A673 (cell line): ENCODE data around the gene APBB2. TPM values are rescaled to one million over a fixed set of nuclear protein-coding genes. Genes with fewer than 3 reads are reported as not detected.

Source experiments
- BruUV-seq: library from RNA; stranded (reverse); fragments of 400-500 nt; replicated peaks from 2 replicates; lab custom pipeline; 2021; lab: Mats Ljungman, UMichigan
- CTCF ChIA-PET: fragments of 300-600 bp; sonication (Branson Sonifier 250); formaldehyde crosslinking; loops from one replicate; lab custom pipeline; 2022; ENCODE audit warnings: antibody characterized with exemption; lab: Charles Lee
- POLR2A ChIA-PET: fragments of 300-600 bp; sonication (Branson Sonifier 250); formaldehyde crosslinking; loops from one replicate; lab custom pipeline; 2022; ENCODE audit warnings: antibody characterized with exemption; ENCODE audit not compliant: low non-redundant PET; lab: Charles Lee
- DNase-seq: peaks from one replicate; pipeline ENCODE4 v3.0.0-alpha.2; 2015; ENCODE audit warnings: low spot score
- H3K27ac ChIP-seq: fragments of 200-600 bp; sonication (generic); 2 replicates; pipeline ENCODE4 v1.5.1; 2016; ENCODE audit warnings: mixed run types, low read depth, mild to moderate bottlenecking, mixed read lengths, antibody characterized with exemption, low read length; ENCODE audit not compliant: poor library complexity, severe bottlenecking
- H3K27me3 ChIP-seq: fragments of 200-600 bp; sonication (generic); replicated peaks from 2 replicates; pipeline ENCODE4 v1.6.1; 2017; ENCODE audit warnings: mixed run types, low read depth, mild to moderate bottlenecking, mixed read lengths, antibody characterized with exemption, low read length; ENCODE audit not compliant: insufficient read depth, poor library complexity
- H3K36me3 ChIP-seq: fragments of 200-600 bp; sonication (generic); 2 replicates; pipeline ENCODE4 v1.6.1; 2016; ENCODE audit warnings: mixed run types, mild to moderate bottlenecking, mixed read lengths, antibody characterized with exemption, low read length; ENCODE audit not compliant: insufficient read depth, poor library complexity, severe bottlenecking
- H3K4me1 ChIP-seq: fragments of 200-600 bp; sonication (generic); 2 replicates; pipeline ENCODE4 v1.6.1; 2017; ENCODE audit warnings: mixed run types, mild to moderate bottlenecking, mixed read lengths, antibody characterized with exemption, low read length; ENCODE audit not compliant: insufficient read depth, poor library complexity, severe bottlenecking
- H3K4me3 ChIP-seq: fragments of 200-600 bp; sonication (generic); 2 replicates; pipeline ENCODE4 v1.5.1; 2016; ENCODE audit warnings: low read depth, mixed run types, mild to moderate bottlenecking, mixed read lengths, low read length; ENCODE audit not compliant: poor library complexity, severe bottlenecking
- H3K9me3 ChIP-seq: fragments of 200-600 bp; sonication (generic); 2 replicates; pipeline ENCODE4 v1.6.1; 2016; ENCODE audit warnings: mixed run types, low read depth, mild to moderate bottlenecking, mixed read lengths, antibody characterized with exemption, low read length; ENCODE audit not compliant: poor library complexity, severe bottlenecking
- EZH2 ChIP-seq: fragments of 200-600 bp; sonication (generic); IDR thresholded peaks from 2 replicates; pipeline ENCODE4 v1.6.1; 2017; ENCODE audit warnings: borderline replicate concordance, low read depth, mild to moderate bottlenecking, mixed read lengths, antibody characterized with exemption, low read length; ENCODE audit not compliant: poor library complexity, severe bottlenecking
- intact Hi-C: fragments of 100-400 bp; cut with micrococcal nuclease; formaldehyde crosslinking; loops from one replicate; pipeline ENCODE4 v1.10.0; 2022; ENCODE audit not compliant: unreplicated experiment
- total RNA-seq: library from RNA; stranded (reverse); gene quantifications from 2 replicates; pipeline ENCODE4 v1.2.3, GENCODE V29; 2021
- TF ChIP-seq, protein P1 (sequence below): fragments of 300-800, 200-600 bp; sonication (generic); conservative IDR thresholded peaks from 2 replicates; pipeline ENCODE4 v1.5.1; 2017; ENCODE audit warnings: low read depth, mild to moderate bottlenecking, antibody characterized with exemption, low read length, moderate library complexity, mixed read lengths

APBB2 gene
- total RNA-seq, 1 experiment from 2014 or later: 10.3 TPM

DNA sequence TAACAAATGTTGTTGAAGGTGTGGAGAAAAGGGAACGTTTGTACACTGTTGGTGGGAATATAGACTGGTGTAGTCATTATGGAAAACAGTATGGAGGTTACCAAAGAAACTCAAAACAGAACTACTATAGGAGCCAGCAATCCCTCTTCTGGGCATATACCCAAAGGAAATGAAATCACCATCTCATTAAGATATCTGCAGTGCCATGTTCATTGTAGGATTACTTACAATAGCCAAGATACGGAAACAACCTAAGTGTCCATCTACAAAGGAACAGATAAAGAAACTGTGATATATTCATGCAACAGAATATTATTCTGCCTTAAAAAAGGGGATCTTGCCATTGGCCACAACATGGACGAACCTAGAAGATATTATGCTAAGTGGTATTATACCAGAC, 22.2 kb downstream of the APBB2 start:
- POLR2A ChIA-PET: no interaction called here
- intact Hi-C loops: no loop called here
- CTCF ChIA-PET: no interaction called here
- Histone ChIP-seq H3K4me1 (no peaks in the 10 kb centered on the region), H3K27me3 (no peaks in the 10 kb centered on the region), H3K9me3 (no peaks in the 10 kb centered on the region), H3K27ac (no peak overlapping the region), H3K4me3 (no peak overlapping the region), H3K36me3 (no peaks in the 10 kb centered on the region)
- BruUV-seq: no TSS peak
- DNase-seq: peak; percentile 57
- TF ChIP-seq, protein P1, sequence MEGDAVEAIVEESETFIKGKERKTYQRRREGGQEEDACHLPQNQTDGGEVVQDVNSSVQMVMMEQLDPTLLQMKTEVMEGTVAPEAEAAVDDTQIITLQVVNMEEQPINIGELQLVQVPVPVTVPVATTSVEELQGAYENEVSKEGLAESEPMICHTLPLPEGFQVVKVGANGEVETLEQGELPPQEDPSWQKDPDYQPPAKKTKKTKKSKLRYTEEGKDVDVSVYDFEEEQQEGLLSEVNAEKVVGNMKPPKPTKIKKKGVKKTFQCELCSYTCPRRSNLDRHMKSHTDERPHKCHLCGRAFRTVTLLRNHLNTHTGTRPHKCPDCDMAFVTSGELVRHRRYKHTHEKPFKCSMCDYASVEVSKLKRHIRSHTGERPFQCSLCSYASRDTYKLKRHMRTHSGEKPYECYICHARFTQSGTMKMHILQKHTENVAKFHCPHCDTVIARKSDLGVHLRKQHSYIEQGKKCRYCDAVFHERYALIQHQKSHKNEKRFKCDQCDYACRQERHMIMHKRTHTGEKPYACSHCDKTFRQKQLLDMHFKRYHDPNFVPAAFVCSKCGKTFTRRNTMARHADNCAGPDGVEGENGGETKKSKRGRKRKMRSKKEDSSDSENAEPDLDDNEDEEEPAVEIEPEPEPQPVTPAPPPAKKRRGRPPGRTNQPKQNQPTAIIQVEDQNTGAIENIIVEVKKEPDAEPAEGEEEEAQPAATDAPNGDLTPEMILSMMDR: no peak
- no peak for TF ChIP-seq EZH2

DNA sequence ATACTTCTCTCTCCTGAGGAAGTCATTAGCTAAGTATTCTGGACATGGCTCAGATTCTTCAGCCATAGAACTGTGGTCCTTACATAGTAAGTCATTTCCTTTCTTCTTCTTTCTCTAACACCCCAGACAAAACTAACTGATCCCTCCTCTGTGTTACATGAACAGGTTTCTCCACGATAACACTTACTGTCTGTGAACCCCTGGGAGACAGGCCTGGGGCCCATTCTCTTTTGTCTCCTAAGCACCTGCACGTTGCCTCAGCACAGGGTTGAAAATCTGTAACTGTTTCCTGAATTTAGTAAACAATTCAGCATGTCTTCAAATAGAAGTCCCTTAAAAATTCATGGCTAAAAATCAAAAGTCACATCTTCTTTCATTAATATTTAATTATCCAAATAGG, 24.7 kb downstream of the APBB2 start:
- Histone ChIP-seq H3K27ac (no peak overlapping the region), H3K4me1 (no peaks in the 10 kb centered on the region), H3K9me3 (no peaks in the 10 kb centered on the region), H3K36me3 (no peaks in the 10 kb centered on the region), H3K27me3 (no peaks in the 10 kb centered on the region), H3K4me3 (no peak overlapping the region)
- POLR2A ChIA-PET: no interaction called here
- no peak for DNase-seq
- BruUV-seq: no TSS peak
- intact Hi-C loops: no loop called here
- TF ChIP-seq EZH2: no peak
- TF ChIP-seq, protein P1: no peak
- CTCF ChIA-PET: no interaction called here

DNA sequence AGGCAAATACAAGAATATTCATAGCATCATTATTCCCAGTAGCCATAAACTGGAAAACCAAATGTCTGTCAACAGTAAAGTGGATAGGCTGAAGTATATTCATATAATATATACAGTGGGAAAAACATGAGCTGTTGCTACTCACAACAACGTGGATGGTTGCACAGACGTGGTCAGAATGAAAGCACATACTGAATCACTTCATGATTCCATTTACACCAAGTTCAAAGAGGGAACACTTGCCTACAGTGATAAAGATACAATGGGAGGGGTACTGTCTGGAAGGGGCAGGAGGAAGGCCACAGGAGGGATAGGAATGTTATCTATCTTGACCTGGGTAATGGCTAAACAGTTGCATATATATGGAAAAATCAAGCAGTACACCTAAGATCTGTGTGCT, 25.3 kb downstream of the APBB2 start:
- no peak overlapping the region for H3K4me3 ChIP-seq
- no peak for DNase-seq
- TF ChIP-seq EZH2: no peak
- TF ChIP-seq, protein P1: no peak
- no peaks in the 10 kb centered on the region for H3K27me3 ChIP-seq
- no peaks in the 10 kb centered on the region for H3K4me1 ChIP-seq
- BruUV-seq: no TSS peak
- H3K9me3 ChIP-seq: no peaks in the 10 kb centered on the region
- intact Hi-C loops: no loop called here
- ChIA-PET POLR2A (no interaction called here), CTCF (no interaction called here)
- no peaks in the 10 kb centered on the region for H3K36me3 ChIP-seq
- H3K27ac ChIP-seq: no peak overlapping the region
